ENCODE measurements around the gene PTCD2.

DNA sequence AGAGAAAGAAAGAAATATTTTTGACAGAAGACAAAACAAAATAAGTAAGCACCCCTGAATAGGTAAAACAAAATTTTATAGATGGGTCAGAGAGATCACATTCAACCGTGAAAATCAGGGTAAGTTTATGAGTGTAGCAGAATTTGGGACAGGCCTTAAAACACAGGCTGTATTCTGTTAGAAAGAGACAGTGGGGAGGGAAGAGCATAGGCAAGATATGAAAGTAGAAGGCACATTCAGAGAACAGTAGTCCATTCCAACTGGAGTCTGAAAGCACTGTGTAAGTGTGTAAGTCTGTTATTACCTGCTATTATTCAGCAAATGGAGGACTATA is 38.8 kb upstream of the PTCD2 start:
- TF ChIP-seq, protein P1, sequence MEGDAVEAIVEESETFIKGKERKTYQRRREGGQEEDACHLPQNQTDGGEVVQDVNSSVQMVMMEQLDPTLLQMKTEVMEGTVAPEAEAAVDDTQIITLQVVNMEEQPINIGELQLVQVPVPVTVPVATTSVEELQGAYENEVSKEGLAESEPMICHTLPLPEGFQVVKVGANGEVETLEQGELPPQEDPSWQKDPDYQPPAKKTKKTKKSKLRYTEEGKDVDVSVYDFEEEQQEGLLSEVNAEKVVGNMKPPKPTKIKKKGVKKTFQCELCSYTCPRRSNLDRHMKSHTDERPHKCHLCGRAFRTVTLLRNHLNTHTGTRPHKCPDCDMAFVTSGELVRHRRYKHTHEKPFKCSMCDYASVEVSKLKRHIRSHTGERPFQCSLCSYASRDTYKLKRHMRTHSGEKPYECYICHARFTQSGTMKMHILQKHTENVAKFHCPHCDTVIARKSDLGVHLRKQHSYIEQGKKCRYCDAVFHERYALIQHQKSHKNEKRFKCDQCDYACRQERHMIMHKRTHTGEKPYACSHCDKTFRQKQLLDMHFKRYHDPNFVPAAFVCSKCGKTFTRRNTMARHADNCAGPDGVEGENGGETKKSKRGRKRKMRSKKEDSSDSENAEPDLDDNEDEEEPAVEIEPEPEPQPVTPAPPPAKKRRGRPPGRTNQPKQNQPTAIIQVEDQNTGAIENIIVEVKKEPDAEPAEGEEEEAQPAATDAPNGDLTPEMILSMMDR (IDR thresholded peaks at IDR 0.05; ENCODE audit: low read depth, low read length, poor library complexity, severe bottlenecking), result no peak
- no peak for TF ChIP-seq EZH2phosphoT487 (IDR thresholded peaks at IDR 0.05; ENCODE audit: borderline replicate concordance, low read length)

Measured in DOHH2 (cell line).